Measurements from ENCODE around the gene PILRB. TPM values are rescaled to one million over a fixed set of nuclear protein-coding genes. Genes with fewer than 3 reads are reported as not detected.
"Not testable (repeated sequence)": the region's sequence is repeated elsewhere in the genome, so short reads cannot be mapped to it uniquely, and the experiment has no call there.

PILRB gene
- total RNA-seq, 2 donors from 2014 or later = 63.3 to 65.6 TPM

DNA sequence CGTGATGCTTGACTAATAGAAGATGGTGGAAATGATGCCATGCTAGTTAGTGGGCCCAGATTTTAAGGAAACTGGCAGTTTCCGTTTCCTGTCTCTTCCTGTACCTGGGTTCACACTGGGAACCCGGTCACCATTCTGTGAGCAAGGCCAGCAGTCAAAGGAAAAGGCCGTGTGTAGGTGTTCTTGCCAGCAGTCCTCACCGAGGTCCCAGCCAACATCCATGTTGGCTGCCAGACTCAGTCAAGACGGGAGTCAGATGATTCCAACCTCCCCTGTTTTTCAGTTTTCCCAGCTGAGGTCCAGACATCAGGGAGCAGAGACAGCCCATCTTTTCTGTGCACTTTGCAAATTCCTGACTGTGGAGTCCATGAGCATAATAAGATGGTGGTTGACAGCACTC, 15.2 kb upstream of the PILRB start:
- ATAC-seq (no peak), DNase-seq (no peak)
- Histone ChIP-seq H3K4me1 (peaks cover 11% of the 10 kb centered on the region), H3K4me3 (no peak overlapping the region), H3K9me3 (no peaks in the 10 kb centered on the region), H3K27me3 (no peaks in the 10 kb centered on the region), H3K27ac (no peak overlapping the region), H3K36me3 (replicated peaks in 1 of 2; ENCODE audit: insufficient read depth in 1 of 2, low read depth in 2 of 2) (peaks cover 0 to 11% of the 10 kb centered on the region in 2 donors)
- TF ChIP-seq, protein P1, sequence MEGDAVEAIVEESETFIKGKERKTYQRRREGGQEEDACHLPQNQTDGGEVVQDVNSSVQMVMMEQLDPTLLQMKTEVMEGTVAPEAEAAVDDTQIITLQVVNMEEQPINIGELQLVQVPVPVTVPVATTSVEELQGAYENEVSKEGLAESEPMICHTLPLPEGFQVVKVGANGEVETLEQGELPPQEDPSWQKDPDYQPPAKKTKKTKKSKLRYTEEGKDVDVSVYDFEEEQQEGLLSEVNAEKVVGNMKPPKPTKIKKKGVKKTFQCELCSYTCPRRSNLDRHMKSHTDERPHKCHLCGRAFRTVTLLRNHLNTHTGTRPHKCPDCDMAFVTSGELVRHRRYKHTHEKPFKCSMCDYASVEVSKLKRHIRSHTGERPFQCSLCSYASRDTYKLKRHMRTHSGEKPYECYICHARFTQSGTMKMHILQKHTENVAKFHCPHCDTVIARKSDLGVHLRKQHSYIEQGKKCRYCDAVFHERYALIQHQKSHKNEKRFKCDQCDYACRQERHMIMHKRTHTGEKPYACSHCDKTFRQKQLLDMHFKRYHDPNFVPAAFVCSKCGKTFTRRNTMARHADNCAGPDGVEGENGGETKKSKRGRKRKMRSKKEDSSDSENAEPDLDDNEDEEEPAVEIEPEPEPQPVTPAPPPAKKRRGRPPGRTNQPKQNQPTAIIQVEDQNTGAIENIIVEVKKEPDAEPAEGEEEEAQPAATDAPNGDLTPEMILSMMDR (IDR thresholded peaks at IDR 0.05) = no peak
- TF ChIP-seq POLR2A (IDR thresholded peaks at IDR 0.05) = no peak
- intact Hi-C loops (cut with DNase I) = no loop called here
- WGBS, 2 donors = 73 to 84% methylated on average over 6 of the region's 6 CpGs

DNA sequence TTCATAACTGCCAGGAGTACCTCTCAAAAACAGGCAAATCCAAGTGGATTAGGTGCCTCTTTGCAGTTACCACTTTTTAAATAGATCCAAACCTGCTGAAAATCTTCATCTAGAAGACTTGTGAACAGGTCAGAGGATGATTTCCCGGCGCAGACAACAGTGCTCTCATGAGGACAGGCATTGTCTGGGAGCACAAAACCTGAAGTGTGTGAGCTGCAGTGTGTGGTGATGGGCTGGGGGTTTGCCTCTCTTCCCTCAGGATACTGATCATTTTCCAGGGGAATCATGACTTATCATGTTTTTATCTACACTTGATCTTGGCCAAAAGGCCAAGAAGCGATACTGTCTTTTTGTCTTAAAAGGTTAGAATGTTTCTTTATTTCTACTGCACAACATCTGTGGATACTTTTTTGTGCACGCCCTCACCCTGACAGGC, 13.8 kb upstream of the PILRB start:
- H3K27me3 ChIP-seq; intact Hi-C loops (cut with DNase I); H3K4me3 ChIP-seq; ATAC-seq; H3K9me3 ChIP-seq; DNase-seq: not testable (repeated sequence)
- peaks cover 11% of the 10 kb centered on the region for H3K4me1 ChIP-seq
- peak overlapping the region in 1 of 4 donors; percentile 78 for H3K27ac ChIP-seq
- TF ChIP-seq, protein P1 (IDR thresholded peaks at IDR 0.05) = peak in 1 of 7 experiments; percentile 23
- 67 to 89% methylated on average over 2 to 3 of the region's 4 CpGs for WGBS, 2 donors
- peaks cover 0 to 15% of the 10 kb centered on the region in 2 donors for H3K36me3 ChIP-seq (replicated peaks in 1 of 2; ENCODE audit: insufficient read depth in 1 of 2, low read depth in 2 of 2)

DNA sequence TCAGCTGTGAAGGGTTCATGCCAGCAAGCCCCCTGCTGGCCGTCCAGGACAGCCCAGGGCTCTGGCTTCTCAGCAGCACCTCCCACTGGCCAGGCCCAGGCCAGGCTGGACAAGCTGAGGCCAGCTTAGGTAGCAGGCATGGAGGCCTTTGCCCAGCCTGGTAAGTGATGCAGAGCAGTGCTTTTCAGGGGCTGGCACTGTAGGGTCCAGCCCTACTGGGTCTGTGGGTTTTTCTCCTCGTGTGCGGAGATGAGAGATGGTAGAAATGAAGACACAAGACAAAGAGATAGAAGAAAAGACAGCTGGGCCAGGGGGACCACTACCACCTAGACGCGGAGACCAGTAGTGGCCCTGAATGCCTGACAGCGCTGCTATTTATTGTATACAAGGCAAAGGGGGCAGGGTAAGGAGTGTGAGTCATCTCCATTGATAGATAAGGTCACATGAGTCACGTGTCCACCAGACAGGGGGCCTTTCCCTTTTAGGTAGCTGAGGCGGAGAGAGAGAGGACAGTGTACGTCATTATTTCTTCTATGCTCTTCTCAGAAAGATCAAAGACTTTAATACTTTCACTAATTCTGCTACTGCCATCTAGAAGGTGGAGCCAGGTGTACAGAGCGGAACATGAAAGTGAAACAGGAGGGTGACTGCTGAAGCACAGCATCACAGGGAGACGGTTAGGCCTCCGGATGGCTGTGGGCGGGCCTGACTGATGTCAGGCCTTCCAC, 13.2 kb upstream of the PILRB start:
- H3K27me3 ChIP-seq; H3K4me3 ChIP-seq; H3K9me3 ChIP-seq; intact Hi-C loops (cut with DNase I): not testable (repeated sequence)
- Histone ChIP-seq H3K4me1 (peaks cover 11% of the 10 kb centered on the region), H3K27ac (peak overlapping the region in 3 of 4 donors; percentile 39 to 78 (median 62)), H3K36me3 (replicated peaks in 1 of 2; ENCODE audit: insufficient read depth in 1 of 2, low read depth in 2 of 2) (peaks cover 0 to 19% of the 10 kb centered on the region in 2 donors)
- WGBS, 2 donors = 57 to 58% methylated on average over 9 to 11 of the region's 13 CpGs
- DNase-seq (peak in 3 of 4 donors; percentile 56 to 73 (median 63)), ATAC-seq (peak; percentile 81)
- TF ChIP-seq, protein P1 (IDR thresholded peaks at IDR 0.05) = peak in 6 of 7 experiments; percentile 11 to 48 (median 23)

GRCh38 chr7:100345288-100345672, 12.6 kb upstream of the PILRB start:
- Histone ChIP-seq H3K4me1 (peaks cover 11% of the 10 kb centered on the region), H3K36me3 (replicated peaks in 1 of 2; ENCODE audit: insufficient read depth in 1 of 2, low read depth in 2 of 2) (peaks cover 0 to 21% of the 10 kb centered on the region in 2 donors), H3K27ac (peak overlapping the region in 2 of 4 donors; percentile 62 to 78)
- H3K9me3 ChIP-seq; intact Hi-C loops (cut with DNase I); H3K4me3 ChIP-seq; H3K27me3 ChIP-seq: not testable (repeated sequence)
- WGBS, 2 donors = 0% methylated on average over 2 to 3 of the region's 5 CpGs
- DNase-seq (peak; percentile 86 to 92 (median 88)), ATAC-seq (peak; percentile 76)
- TF ChIP-seq, protein P1 (IDR thresholded peaks at IDR 0.05) = peak; percentile 28 to 64 (median 41)

DNA sequence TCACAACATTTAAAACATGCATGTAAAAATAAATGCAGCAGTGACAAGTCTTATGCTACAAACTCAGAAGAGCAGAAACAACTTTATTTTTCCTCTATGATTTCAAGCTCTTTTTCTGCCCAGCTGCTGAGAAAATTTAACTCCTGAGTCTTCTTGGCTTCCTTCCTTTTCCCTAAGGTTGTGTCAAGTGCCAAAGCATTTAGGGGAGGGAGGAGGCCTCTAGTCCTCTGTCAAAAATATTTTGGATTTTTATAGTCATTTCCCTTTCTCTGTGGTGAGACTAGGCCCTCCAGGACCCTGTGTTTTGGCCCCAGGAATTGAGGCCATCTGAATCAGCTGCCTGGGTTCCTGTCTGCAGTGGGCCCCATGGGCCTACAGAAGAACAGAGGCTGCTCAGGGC, 11.0 kb upstream of the PILRB start:
- TF ChIP-seq, protein P1 (IDR thresholded peaks at IDR 0.05) = no peak
- no peak for TF ChIP-seq POLR2A (IDR thresholded peaks at IDR 0.05)
- H3K27ac ChIP-seq = no peak overlapping the region
- H3K9me3 ChIP-seq = no peaks in the 10 kb centered on the region
- DNase-seq (no peak), ATAC-seq (no peak)
- H3K4me1 ChIP-seq = peaks cover 11% of the 10 kb centered on the region
- peaks cover 0 to 28% of the 10 kb centered on the region in 2 donors for H3K36me3 ChIP-seq (replicated peaks in 1 of 2; ENCODE audit: insufficient read depth in 1 of 2, low read depth in 2 of 2)
- H3K27me3 ChIP-seq = no peaks in the 10 kb centered on the region
- no peak overlapping the region for H3K4me3 ChIP-seq
- intact Hi-C loops (cut with DNase I) = no loop called here

Data from body of pancreas (tissue), 4 donors.